ENCODE results near the gene CLCN7.

- no peak for TF ChIP-seq CTCF (IDR thresholded peaks at IDR 0.05 in 2 of 3, conservative IDR thresholded peaks at IDR 0.05 in 1 of 3; ENCODE audit: insufficient read depth in 2 of 3, low read depth in 1 of 3, low read length in 3 of 3)
- no peak for TF ChIP-seq RAD21 (CRISPR knock-in tag; conservative IDR thresholded peaks at IDR 0.05 in 1 of 2, IDR thresholded peaks at IDR 0.05 in 1 of 2)
- TF ChIP-seq SAFB2 (IDR thresholded peaks at IDR 0.05; ENCODE audit: borderline replicate concordance, low read depth, low read length, severe bottlenecking): no peak
Measured at GRCh38 chr16:1493746-1494094, 18.9 kb upstream of the CLCN7 start.

All from K562 (cell line).